GM12878 (cell line): ENCODE results near the gene BCL11A. TPM values are rescaled to one million over a fixed set of nuclear protein-coding genes. Genes with fewer than 3 reads are reported as not detected.
A peak's percentile ranks its signal among the peaks of the same experiment; 100 is the strongest.

Experiments used
- BACH1 ChIP-seq: fragments of 450-650 bp; IDR thresholded peaks from 2 replicates; pipeline ENCODE4 v1.6.1; 2017; ENCODE audit warnings: mild to moderate bottlenecking, borderline replicate concordance
- BCL3 ChIP-seq: IDR thresholded peaks from 2 replicates; pipeline ENCODE4 v1.6.1; 2011; ENCODE audit warnings: borderline replicate concordance, low read depth, mild to moderate bottlenecking, moderate library complexity, low read length; ENCODE audit not compliant: insufficient read depth, poor library complexity, severe bottlenecking
- CREB1 ChIP-seq: IDR thresholded peaks from 2 replicates; pipeline ENCODE4 v1.6.1; 2012; ENCODE audit warnings: low read depth, mild to moderate bottlenecking, inconsistent platforms
- ETV6 ChIP-seq, 2 experiments: fragments of 450-650 bp in 1 of 2; IDR thresholded peaks in 1 of 2; conservative IDR thresholded peaks in 1 of 2; 2 replicates each; pipeline ENCODE4 v1.6.1; 2014; ENCODE audit warnings: antibody characterized with exemption in 1 of 2, borderline replicate concordance in 1 of 2, low read depth in 1 of 2, mild to moderate bottlenecking in 1 of 2, moderate library complexity in 1 of 2
- FOXM1 ChIP-seq: IDR thresholded peaks from 2 replicates; pipeline ENCODE4 v1.6.1; 2012; ENCODE audit warnings: low read depth, mild to moderate bottlenecking, inconsistent platforms, low read length, moderate library complexity
- GABPA ChIP-seq: IDR thresholded peaks from 2 replicates; pipeline ENCODE4 v1.6.1; 2014; ENCODE audit warnings: antibody characterized with exemption, low read depth, mild to moderate bottlenecking, inconsistent platforms
- HCFC1 ChIP-seq: fragments of 150-350 bp; IDR thresholded peaks from 2 replicates; pipeline ENCODE4 v1.6.1; 2014; ENCODE audit warnings: low read length
- HDAC2 ChIP-seq: fragments of 200-600 bp; sonication (generic); IDR thresholded peaks from 2 replicates; pipeline ENCODE4 v1.6.1; 2017
- KAT2A ChIP-seq: conservative IDR thresholded peaks from 2 replicates; pipeline ENCODE4 v1.6.1; 2011; ENCODE audit warnings: low read depth, low read length; ENCODE audit not compliant: control insufficient read depth
- MAX ChIP-seq: IDR thresholded peaks from 2 replicates; pipeline ENCODE4 v1.6.1; 2012; ENCODE audit warnings: low read depth, low read length, improper control_type of control experiment
- MEF2B ChIP-seq: fragments of 450-650 bp; IDR thresholded peaks from 2 replicates; pipeline ENCODE4 v1.6.1; 2018; ENCODE audit warnings: mild to moderate bottlenecking, moderate library complexity; ENCODE audit not compliant: partially characterized antibody, poor library complexity, severe bottlenecking
- MXI1 ChIP-seq: fragments of 150-350 bp; IDR thresholded peaks from 2 replicates; pipeline ENCODE4 v1.6.1; 2011; ENCODE audit warnings: low read depth, mild to moderate bottlenecking, inconsistent platforms, low read length, improper control_type of control experiment
- NFIC ChIP-seq: IDR thresholded peaks from 2 replicates; pipeline ENCODE4 v1.6.1; 2012; ENCODE audit warnings: low read depth, mild to moderate bottlenecking, inconsistent platforms, low read length, moderate library complexity
- NR2C1 ChIP-seq: fragments of 450-650 bp; IDR thresholded peaks from 2 replicates; pipeline ENCODE4 v1.6.1; 2017; ENCODE audit warnings: antibody characterized with exemption, mild to moderate bottlenecking, moderate library complexity
- PML ChIP-seq: IDR thresholded peaks from 2 replicates; pipeline ENCODE4 v1.6.1; 2012; ENCODE audit warnings: low read length, inconsistent platforms
- POU2F2 ChIP-seq: IDR thresholded peaks from 3 replicates; pipeline ENCODE4 v1.6.1; 2011; ENCODE audit warnings: low read depth, mild to moderate bottlenecking, low read length, borderline replicate concordance
- RBBP5 ChIP-seq: fragments of 200-600 bp; sonication (generic); conservative IDR thresholded peaks from 2 replicates; pipeline ENCODE4 v1.6.1; 2016
- SMARCA5 ChIP-seq: fragments of 450-650 bp; IDR thresholded peaks from 2 replicates; pipeline ENCODE4 v1.6.1; 2017; ENCODE audit warnings: mild to moderate bottlenecking
- SPI1 ChIP-seq: IDR thresholded peaks from 2 replicates; pipeline ENCODE4 v1.6.1; 2011; ENCODE audit warnings: low read depth, mild to moderate bottlenecking, low read length, moderate library complexity, borderline replicate concordance; ENCODE audit not compliant: insufficient read depth
- SREBF1 ChIP-seq: IDR thresholded peaks from 2 replicates; pipeline ENCODE4 v1.6.1; 2012; ENCODE audit warnings: mild to moderate bottlenecking, low read length
- SUPT20H ChIP-seq: IDR thresholded peaks from 2 replicates; pipeline ENCODE4 v1.6.1; 2011; ENCODE audit warnings: low read depth, mild to moderate bottlenecking, low read length, moderate library complexity, borderline replicate concordance; ENCODE audit not compliant: control insufficient read depth
- WRNIP1 ChIP-seq: IDR thresholded peaks from 2 replicates; pipeline ENCODE4 v1.6.1; 2011; ENCODE audit warnings: low read depth, low read length, improper control_type of control experiment, borderline replicate concordance
- YBX1 ChIP-seq: fragments of 450-650 bp; IDR thresholded peaks from 2 replicates; pipeline ENCODE4 v1.6.1; 2016; ENCODE audit warnings: antibody characterized with exemption
- ZNF24 ChIP-seq: fragments of 450-650 bp; IDR thresholded peaks from 2 replicates; pipeline ENCODE4 v1.6.1; 2017; ENCODE audit warnings: antibody characterized with exemption, mild to moderate bottlenecking
- polyA plus RNA-seq, 11 experiments: library from polyadenylated mRNA; depleted of rRNA in 4 of 11; unstranded in 6 of 11; stranded (reverse) in 5 of 11; fragments of >200 nt; fragmentation: Nextera tagmentation in 4 of 11; fragmentation: Illumina TruSeq in 1 of 11; extraction: Ambion mirVana in 4 of 11; extraction: Trizol in 1 of 11; gene quantifications; 1 replicate in 1 of 11; 2 replicates in 10 of 11; pipeline versions ENCODE4 v1.2.1 to v1.2.3, GENCODE V29; 2011 to 2016; ENCODE audit warnings: inconsistent platforms in 2 of 11, missing spikeins in 2 of 11, low read depth in 1 of 11
- total RNA-seq, 4 experiments: library from RNA; depleted of rRNA in 3 of 4; stranded (reverse); fragments of >200 nt in 3 of 4; fragmentation: Illumina TruSeq in 1 of 4; extraction: Trizol in 1 of 4; gene quantifications; 2 replicates each; pipeline versions ENCODE4 v1.2.1 to v1.2.3, GENCODE V29; 2013 to 2021
- TF ChIP-seq, protein P1 (sequence below): fragments of 450-650 bp; IDR thresholded peaks from 2 replicates; pipeline ENCODE4 v1.6.1; 2017; ENCODE audit warnings: mild to moderate bottlenecking, moderate library complexity

BCL11A gene
- total and polyA plus RNA-seq, 10 of the 15 experiments (the other 5 are each of a cell fraction or from before 2014, with no cell fraction given): 7.5 to 26.6 (median 11.1) TPM; not detected in 1

- TF ChIP-seq BCL3: no peak
- TF ChIP-seq POU2F2: no peak
- TF ChIP-seq FOXM1: no peak; the same call in 1 of the 2 replicates
- 0 out of 2 replicates have a peak, but pooled peaks have one; percentile 25 for TF ChIP-seq BACH1
- TF ChIP-seq RBBP5: no peak
- TF ChIP-seq MAX: no peak; the same call in 1 of the 2 replicates
- peak; percentile 78; the same call in 1 of the 2 replicates for TF ChIP-seq CREB1
- TF ChIP-seq NR2C1: no peak
- TF ChIP-seq ETV6 (conservative IDR thresholded peaks at IDR 0.05 in 1 of 2, IDR thresholded peaks at IDR 0.05 in 1 of 2; ENCODE audit: borderline replicate concordance in 1 of 2, low read depth in 1 of 2): no peak
- peak; percentile 17; the same call in 1 of the 2 replicates for TF ChIP-seq MXI1
- no peak for TF ChIP-seq HDAC2
- no peak for TF ChIP-seq HCFC1
- TF ChIP-seq SPI1: no peak
- peak; percentile 20 for TF ChIP-seq MEF2B
- no peak for TF ChIP-seq KAT2A
- TF ChIP-seq ZNF24: no peak
- TF ChIP-seq NFIC: 0 out of 2 replicates have a peak, but pooled peaks have one; percentile 21
- TF ChIP-seq WRNIP1: no peak
- no peak for TF ChIP-seq SREBF1
- TF ChIP-seq SUPT20H: no peak
- TF ChIP-seq PML: no peak
- TF ChIP-seq YBX1: no peak
- TF ChIP-seq, protein P1, sequence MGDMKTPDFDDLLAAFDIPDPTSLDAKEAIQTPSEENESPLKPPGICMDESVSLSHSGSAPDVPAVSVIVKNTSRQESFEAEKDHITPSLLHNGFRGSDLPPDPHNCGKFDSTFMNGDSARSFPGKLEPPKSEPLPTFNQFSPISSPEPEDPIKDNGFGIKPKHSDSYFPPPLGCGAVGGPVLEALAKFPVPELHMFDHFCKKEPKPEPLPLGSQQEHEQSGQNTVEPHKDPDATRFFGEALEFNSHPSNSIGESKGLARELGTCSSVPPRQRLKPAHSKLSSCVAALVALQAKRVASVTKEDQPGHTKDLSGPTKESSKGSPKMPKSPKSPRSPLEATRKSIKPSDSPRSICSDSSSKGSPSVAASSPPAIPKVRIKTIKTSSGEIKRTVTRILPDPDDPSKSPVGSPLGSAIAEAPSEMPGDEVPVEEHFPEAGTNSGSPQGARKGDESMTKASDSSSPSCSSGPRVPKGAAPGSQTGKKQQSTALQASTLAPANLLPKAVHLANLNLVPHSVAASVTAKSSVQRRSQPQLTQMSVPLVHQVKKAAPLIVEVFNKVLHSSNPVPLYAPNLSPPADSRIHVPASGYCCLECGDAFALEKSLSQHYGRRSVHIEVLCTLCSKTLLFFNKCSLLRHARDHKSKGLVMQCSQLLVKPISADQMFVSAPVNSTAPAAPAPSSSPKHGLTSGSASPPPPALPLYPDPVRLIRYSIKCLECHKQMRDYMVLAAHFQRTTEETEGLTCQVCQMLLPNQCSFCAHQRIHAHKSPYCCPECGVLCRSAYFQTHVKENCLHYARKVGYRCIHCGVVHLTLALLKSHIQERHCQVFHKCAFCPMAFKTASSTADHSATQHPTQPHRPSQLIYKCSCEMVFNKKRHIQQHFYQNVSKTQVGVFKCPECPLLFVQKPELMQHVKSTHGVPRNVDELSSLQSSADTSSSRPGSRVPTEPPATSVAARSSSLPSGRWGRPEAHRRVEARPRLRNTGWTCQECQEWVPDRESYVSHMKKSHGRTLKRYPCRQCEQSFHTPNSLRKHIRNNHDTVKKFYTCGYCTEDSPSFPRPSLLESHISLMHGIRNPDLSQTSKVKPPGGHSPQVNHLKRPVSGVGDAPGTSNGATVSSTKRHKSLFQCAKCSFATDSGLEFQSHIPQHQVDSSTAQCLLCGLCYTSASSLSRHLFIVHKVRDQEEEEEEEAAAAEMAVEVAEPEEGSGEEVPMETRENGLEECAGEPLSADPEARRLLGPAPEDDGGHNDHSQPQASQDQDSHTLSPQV: no peak
- TF ChIP-seq SMARCA5: no peak
- no peak for TF ChIP-seq GABPA
These were observed 1.8 kb upstream of the BCL11A start (continued) for GRCh38 chr2:60555066-60555782.
